Neural progenitor cell (in vitro differentiated cells): ENCODE results near the gene MGAT3.

Source experiments
- CTCF ChIP-seq: fragments of 200-600 bp; sonication (generic); IDR thresholded peaks from 2 replicates; pipeline ENCODE4 v1.5.1; 2017; ENCODE audit warnings: antibody characterized with exemption, mild to moderate bottlenecking
- EZH2 ChIP-seq: fragments of 200-600 bp; sonication (generic); IDR thresholded peaks from 2 replicates; pipeline ENCODE4 v1.6.1; 2017; ENCODE audit warnings: antibody characterized with exemption, mild to moderate bottlenecking, moderate library complexity
- EZH2phosphoT487 ChIP-seq: fragments of 200-600 bp; sonication (generic); IDR thresholded peaks from 2 replicates; pipeline ENCODE4 v1.6.1; 2017; ENCODE audit warnings: antibody characterized with exemption

- TF ChIP-seq CTCF: no peak
- TF ChIP-seq EZH2: no peak
- TF ChIP-seq EZH2phosphoT487: no peak
Measured at GRCh38 chr22:39480557-39480956, 23.7 kb downstream of the MGAT3 start.
